ENCODE data around the gene TPSB2. TPM values are rescaled to one million over a fixed set of nuclear protein-coding genes. Genes with fewer than 3 reads are reported as not detected.

The TPSB2 gene
- total and polyA plus RNA-seq, 8 donors: 0.13 to 55.5 (median 1.6) TPM; not detected in 4

GRCh38 chr16:1218061-1218929 is 11.7 kb downstream of the TPSB2 start:
- Histone ChIP-seq H3K9me3 (no peaks in the 10 kb centered on the region), H3K27me3 (peaks cover 0 to 36% of the 10 kb centered on the region in 2 donors), H3K4me3 (no peak overlapping the region), H3K27ac (no peak overlapping the region), H3K36me3 (no peaks in the 10 kb centered on the region), H3K4me1 (no peaks in the 10 kb centered on the region)
- ATAC-seq (no peak), DNase-seq (no peak)
- no peak for TF ChIP-seq CTCF (IDR thresholded peaks at IDR 0.05)
- intact Hi-C loops (cut with DNase I): no loop called here

GRCh38 chr16:1217526-1217925 is 12.5 kb downstream of the TPSB2 start:
- Histone ChIP-seq H3K4me1 (no peaks in the 10 kb centered on the region), H3K27me3 (peaks cover 0 to 28% of the 10 kb centered on the region in 2 donors), H3K27ac (no peak overlapping the region), H3K36me3 (no peaks in the 10 kb centered on the region), H3K9me3 (no peaks in the 10 kb centered on the region), H3K4me3 (no peak overlapping the region)
- TF ChIP-seq CTCF (IDR thresholded peaks at IDR 0.05): no peak
- ATAC-seq (no peak), DNase-seq (no peak)
- intact Hi-C loops (cut with DNase I): no loop called here

DNA sequence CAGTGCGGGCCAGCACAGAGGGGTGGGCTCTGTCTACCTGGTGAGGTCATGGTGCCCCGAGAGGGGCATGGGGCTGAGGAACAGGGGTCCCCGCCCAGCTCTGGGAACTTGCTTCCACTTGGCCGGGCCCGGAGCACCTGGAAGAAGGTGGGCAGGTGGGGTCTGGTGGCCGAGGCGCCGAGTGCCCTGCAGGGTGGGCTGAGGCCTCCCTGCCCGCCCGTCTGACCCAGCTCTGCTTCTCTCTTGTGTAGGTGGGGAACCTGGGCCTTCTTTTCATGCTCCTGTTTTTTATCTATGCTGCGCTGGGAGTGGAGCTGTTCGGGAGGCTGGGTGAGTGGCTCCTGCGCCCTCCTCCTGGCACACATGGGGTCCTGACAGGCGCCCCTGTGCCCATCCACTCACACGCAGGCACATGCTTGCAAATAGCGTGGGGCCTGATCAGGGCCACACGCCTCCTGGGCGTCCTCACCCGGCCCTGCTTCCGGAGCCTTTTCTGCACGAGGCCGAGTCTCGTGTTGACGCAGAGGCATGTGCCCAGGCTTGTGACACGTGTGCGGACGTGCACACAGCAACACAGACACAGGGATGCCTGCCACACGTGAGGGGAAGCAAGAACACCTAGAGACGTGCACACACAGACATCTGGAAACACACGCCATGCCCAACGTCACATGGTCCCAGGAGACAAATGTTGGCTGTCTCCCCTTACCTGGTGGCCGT is 13.1 kb downstream of the TPSB2 start:
- H3K27ac ChIP-seq: no peak overlapping the region
- DNase-seq: no peak
- no peaks in the 10 kb centered on the region for H3K4me1 ChIP-seq
- H3K27me3 ChIP-seq: peaks cover 0 to 22% of the 10 kb centered on the region in 2 donors
- ATAC-seq: no peak
- H3K9me3 ChIP-seq: no peaks in the 10 kb centered on the region
- H3K36me3 ChIP-seq: no peaks in the 10 kb centered on the region
- intact Hi-C loops (cut with DNase I): no loop called here
- no peak for TF ChIP-seq CTCF (IDR thresholded peaks at IDR 0.05)
- no peak overlapping the region for H3K4me3 ChIP-seq

DNA sequence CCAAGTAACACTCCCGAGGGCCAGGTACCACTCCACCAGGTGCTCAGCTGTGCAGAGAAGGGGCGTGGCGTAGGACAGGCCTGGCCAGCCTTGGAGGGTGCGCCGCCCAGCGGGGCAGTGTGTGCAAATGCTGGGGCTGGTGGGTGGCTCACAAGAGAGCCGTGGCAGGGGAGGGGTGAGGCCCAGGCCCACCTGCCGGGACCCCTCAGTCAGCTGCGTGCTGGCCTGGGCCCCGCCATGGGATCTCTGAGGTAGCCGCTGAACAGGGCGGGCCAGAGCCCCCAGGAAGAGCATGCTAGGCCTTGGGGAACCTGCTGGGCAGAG is 13.7 kb downstream of the TPSB2 start:
- intact Hi-C loops (cut with DNase I): no loop called here
- Histone ChIP-seq H3K4me3 (no peak overlapping the region), H3K27ac (no peak overlapping the region), H3K9me3 (no peaks in the 10 kb centered on the region), H3K27me3 (peaks cover 0 to 20% of the 10 kb centered on the region in 2 donors), H3K36me3 (no peaks in the 10 kb centered on the region), H3K4me1 (no peaks in the 10 kb centered on the region)
- no peak for TF ChIP-seq CTCF (IDR thresholded peaks at IDR 0.05)
- DNase-seq (no peak), ATAC-seq (peak; percentile 57)

DNA sequence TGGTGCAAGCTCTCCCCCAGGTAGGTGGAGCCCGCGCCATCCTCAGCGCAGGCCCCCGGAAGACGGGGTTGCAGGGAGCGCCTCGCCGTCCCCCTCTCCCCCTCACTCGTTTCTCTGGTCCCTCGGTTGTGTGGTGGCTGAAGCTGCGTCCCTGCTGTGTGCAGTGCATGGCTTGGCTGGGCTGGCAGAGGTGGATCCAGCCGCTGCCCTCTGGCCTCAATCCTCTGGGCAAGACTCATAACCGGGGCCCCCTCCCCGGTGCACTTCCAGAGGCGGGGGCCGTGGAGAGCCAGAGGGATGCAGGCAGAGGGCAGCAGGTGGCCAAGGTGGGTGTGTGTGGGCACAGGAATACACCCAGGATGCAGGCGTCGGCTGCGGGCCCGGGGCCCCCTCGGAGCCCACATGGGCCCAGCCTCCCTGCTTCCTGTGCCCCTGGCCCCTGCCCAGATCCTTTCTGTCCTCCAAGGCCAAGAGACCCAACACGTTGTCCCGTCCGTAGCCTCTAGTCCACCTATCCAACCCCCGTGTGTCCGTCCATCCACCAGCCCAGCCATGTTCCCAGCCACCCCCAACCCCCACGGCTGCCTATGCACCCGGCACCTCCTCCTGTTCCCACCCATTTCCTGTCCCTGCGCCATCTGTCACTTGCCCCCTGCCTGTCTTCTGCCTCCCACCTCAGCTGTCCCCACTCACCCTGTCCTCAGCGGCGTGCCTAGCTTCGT is 14.2 kb downstream of the TPSB2 start:
- H3K4me3 ChIP-seq: no peak overlapping the region
- H3K36me3 ChIP-seq: no peaks in the 10 kb centered on the region
- peaks cover 0 to 22% of the 10 kb centered on the region in 2 donors for H3K27me3 ChIP-seq
- TF ChIP-seq CTCF (IDR thresholded peaks at IDR 0.05): no peak
- no peaks in the 10 kb centered on the region for H3K4me1 ChIP-seq
- intact Hi-C loops (cut with DNase I): no loop called here
- ATAC-seq (no peak), DNase-seq (no peak)
- H3K27ac ChIP-seq: no peak overlapping the region
- no peaks in the 10 kb centered on the region for H3K9me3 ChIP-seq

Measured in left lung (tissue), 10 donors.